Gastrocnemius medialis (tissue), 4 donors: ENCODE data around the gene GTF3C4.

Source experiments
- POLR2A ChIP-seq, 2 donors: fragments of 450-650 bp; IDR thresholded peaks; one replicate each; pipeline ENCODE4 v1.6.1; 2017; ENCODE audit warnings: antibody characterized with exemption in 2 of 2, mild to moderate bottlenecking in 2 of 2, moderate library complexity in 2 of 2
- TF ChIP-seq, protein P1 (sequence below), 5 experiments: fragments of 450-650 bp in 3 of 5; fragments of 200-600 bp in 2 of 5; sonication (generic) in 2 of 5; IDR thresholded peaks in 4 of 5; conservative IDR thresholded peaks in 1 of 5; 1 replicate in 4 of 5; 2 replicates in 1 of 5; pipeline ENCODE4 v1.5.1; 2016 to 2019; ENCODE audit warnings: antibody characterized with exemption in 5 of 5, mild to moderate bottlenecking in 3 of 5, moderate library complexity in 3 of 5

- TF ChIP-seq, protein P1, sequence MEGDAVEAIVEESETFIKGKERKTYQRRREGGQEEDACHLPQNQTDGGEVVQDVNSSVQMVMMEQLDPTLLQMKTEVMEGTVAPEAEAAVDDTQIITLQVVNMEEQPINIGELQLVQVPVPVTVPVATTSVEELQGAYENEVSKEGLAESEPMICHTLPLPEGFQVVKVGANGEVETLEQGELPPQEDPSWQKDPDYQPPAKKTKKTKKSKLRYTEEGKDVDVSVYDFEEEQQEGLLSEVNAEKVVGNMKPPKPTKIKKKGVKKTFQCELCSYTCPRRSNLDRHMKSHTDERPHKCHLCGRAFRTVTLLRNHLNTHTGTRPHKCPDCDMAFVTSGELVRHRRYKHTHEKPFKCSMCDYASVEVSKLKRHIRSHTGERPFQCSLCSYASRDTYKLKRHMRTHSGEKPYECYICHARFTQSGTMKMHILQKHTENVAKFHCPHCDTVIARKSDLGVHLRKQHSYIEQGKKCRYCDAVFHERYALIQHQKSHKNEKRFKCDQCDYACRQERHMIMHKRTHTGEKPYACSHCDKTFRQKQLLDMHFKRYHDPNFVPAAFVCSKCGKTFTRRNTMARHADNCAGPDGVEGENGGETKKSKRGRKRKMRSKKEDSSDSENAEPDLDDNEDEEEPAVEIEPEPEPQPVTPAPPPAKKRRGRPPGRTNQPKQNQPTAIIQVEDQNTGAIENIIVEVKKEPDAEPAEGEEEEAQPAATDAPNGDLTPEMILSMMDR (IDR thresholded peaks at IDR 0.05 in 4 of 5, conservative IDR thresholded peaks at IDR 0.05 in 1 of 5), result no peak
- no peak for TF ChIP-seq POLR2A (IDR thresholded peaks at IDR 0.05)
Measured at GRCh38 chr9:132674485-132674884, 4.2 kb downstream of the GTF3C4 start.
